ENCODE data around the gene FCN1.
"Not testable (repeated sequence)": the region's sequence is repeated elsewhere in the genome, so short reads cannot be mapped to it uniquely, and the experiment has no call there.

FCN1 gene

DNA sequence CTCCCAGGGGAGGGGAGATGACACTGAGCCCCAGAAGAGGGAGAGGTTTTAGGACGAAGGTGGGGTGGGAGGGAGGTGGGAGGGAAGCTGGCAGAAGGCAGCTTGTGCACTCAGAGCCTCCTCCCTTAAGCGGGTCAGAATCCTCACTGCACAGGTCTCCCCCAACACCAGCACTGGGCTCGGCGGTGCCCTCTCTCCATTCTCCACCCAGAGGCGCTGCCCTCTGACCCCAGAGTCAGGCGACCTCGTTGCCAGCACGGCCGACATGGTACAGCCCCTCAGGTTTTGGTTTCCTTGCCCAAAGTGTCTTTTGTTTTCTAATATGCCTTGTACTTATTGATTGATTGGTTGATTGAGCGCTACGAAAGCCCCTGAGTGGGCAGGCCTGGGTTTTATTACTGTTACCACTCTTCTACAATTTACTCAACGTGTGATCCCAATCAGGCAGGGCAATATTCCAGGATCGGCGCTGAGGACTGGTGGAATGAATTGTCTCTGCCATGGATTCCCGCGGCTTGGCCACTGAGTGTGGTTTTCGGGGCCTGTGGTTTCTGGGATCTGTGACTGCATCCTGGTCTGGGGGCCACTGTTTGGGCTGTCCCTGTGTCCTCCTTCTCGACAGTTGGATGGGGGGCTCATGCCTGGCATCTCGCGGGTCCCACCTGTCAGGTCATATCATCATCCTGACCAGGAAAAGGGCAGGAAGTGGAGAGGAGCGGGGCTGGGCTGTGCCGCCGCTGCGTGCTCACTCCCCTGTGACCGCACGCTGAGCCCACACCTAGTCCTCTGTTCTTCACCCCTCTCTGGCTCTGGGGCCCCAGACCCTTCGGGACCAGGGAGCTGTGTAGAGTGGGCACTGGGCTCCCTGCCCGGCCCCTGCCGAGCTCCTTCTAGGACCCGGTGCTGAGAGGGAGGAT is 46.7 kb downstream of the FCN1 start:
- no peak for DNase-seq

DNA sequence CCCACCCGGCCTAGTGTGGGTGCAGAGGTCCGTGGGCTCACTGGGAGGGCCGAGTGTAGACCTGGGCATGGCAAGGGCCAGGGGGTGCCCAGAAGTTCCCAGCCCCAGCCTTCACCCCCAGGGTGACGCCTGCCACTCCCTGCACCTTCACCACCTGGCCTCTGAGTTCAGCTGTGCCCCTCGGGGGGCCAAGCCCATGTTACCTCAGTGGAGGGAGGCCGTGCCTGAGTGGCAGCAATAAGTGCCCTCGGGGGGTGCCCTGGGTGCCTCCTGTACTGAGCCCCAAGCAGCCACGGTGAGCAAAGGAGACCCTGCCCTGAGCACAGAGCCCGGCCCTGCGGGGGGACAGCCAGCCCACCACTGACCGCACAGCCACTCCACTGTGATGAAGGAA is 47.4 kb downstream of the FCN1 start:
- DNase-seq, result no peak

DNA sequence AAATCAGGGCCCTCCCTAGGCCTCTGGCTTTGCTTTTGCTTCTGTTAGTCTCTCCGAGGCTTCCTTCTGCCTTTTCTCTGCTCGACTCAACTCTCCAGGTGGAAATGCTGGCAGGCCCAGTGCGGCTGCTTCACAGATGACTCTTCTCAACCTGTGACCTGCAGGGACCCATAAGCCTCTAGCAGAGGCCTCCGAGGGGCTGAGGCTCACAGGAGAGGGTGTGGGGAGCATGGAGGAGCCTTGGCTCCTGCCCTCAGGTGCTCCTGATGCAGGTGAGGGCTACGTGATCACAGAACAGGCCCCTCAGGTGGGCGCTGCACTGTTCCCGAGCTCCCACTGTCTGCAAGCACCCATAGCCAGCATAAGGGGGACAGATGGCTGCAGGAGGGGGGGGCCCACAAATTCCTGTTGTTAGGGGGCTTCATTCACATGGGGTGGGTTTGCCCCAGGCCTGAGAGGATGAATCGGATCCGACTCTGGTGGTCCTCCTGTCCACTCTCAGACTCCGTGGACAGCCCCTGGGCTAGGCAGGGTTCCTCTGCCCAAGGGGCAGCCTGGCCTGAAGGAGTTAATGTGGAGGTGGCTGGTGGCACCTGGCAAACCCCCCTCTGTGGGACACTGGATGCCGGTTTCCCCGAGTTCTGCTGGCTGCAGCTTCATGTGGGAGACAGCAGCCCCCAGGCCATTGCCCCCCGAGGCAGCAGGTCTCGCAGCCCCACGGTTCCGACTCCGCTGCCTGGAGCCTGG is 48.0 kb downstream of the FCN1 start:
- DNase-seq, result no peak

DNA sequence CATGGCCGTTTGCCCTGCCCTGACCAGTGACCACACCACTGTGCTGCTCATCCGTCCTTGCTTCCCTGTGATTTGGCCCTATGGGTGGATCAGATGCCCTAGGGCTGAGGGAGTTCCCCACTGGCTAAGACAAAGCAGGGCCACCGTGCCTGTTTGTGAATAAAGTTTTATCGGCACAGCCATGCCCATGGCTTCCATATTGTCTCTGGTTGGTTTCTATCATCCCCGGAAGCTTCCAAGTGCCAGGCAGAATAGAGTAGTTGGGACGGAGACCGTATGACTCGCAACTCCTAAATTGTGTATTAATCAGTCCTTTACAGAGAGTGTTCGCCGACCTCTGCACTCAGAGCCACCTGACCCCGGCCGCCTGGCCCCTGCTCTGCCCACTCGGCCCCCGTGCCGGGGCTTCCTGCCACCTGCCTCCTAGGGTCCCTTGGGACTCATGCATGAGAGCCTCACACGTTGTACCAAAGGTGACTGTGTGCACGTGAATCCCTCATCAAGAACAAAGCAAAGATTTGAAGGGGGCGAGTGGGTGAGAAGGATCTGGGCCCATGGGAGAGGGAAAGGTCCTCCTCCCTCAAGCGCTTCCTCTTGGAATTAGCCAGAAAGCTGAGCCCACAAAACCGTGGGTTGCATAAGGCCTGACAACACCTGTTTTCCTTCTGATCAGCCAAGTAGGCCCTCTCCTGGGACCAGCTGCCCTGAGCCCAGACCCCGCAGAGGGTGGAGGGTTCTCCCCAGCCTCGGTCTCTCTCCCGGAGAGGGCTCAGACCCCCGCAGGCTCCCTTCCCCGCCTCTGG is 48.8 kb downstream of the FCN1 start:
- DNase-seq, result no peak

DNA sequence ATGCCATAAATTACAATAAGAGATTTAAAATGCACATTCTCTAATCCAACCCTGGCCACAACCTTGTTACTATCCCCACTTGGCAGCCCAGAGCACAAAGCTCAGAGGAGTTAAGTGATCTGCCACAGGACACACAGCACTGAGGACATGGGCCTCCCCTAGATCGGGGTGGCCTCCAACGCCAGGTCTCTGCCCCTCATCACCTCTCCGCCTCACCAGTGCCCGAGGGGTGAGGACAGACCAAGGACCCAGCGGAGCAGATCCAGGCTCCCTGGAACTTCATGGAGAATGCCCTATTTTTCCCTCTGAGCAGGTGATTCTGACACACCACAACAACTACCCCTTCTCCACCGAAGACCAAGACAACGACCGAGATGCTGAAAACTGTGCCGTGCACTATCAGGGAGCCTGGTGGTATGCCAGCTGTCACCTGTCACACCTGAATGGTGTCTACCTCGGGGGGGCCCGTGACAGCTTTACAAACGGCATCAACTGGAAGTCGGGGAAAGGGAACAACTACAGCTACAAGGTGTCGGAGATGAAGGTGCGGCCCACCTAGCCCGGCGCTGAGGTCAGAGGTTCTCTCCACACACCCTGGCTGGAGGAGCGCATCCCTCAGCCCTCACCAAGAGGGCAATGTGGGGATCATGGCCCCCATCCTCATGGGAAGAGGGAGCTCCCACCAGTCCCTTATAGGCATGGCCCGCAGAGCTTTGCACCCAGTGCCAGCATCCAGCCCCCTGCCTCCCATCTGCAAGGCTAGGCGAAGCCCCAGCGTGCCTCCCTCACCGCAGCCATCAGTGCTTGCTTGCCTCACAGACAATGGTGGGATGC is 49.6 kb downstream of the FCN1 start:
- no peak for DNase-seq

DNA sequence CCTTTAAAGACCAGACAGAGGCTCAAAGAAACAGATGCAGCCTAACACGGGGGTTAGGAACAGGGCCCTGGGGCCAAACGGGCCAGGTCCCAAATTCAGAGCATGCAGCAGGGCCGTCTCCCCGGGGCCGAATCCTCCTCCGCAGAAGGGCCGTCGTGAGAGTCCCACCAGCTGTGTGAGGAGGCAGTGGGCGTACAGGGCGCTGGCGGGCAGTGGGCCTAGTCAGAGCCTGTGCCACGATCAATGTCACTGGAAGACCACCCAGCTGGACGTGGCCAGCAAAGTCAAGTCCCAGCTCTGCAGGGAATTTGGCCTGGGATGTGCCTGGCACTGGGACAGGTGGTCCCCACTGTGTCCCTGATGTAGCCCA is 52.9 kb downstream of the FCN1 start:
- no peak for DNase-seq

DNA sequence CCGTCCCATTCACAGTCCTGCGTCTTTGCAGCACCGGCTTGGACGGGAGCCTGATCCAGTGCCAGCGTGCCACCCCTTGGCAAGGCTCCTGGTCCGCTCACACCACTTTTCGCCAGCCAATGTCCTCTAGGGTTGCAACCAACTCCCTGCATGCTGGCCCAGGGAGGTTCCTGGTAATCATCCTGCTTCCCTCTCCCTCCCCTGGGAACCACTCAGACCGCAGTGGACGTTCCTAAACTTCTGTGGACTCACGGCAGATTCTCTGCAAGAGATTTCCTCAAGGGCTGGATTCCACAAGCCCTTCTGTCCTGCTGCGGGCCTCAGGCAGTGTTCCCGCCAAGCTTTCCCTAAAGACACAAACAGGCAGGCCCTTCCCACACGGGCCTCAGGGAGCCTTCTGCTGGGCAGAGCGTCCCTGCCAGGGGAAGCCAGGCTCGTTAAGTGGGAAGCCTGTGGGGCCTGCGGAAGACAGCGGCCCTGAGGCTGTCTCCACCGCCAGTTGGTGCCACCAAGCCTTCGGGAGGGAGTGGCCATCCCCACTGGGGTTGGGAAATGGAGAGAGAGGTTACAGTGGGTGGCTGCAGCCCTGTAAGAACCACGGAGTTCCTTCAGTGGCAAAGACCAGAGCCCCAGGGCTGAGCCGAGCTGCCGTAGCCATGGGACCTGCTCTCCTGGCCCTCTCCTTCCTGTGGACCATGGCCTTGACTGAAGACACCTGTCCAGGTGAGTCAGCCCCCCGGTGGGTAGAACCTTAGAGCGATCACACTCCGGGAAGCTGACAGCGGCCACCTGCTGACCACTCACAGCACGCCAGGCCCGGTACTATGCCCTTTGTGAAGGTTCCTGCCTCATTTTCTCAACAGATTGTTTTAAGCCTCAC is 53.5 kb downstream of the FCN1 start:
- DNase-seq, result no peak

DNA sequence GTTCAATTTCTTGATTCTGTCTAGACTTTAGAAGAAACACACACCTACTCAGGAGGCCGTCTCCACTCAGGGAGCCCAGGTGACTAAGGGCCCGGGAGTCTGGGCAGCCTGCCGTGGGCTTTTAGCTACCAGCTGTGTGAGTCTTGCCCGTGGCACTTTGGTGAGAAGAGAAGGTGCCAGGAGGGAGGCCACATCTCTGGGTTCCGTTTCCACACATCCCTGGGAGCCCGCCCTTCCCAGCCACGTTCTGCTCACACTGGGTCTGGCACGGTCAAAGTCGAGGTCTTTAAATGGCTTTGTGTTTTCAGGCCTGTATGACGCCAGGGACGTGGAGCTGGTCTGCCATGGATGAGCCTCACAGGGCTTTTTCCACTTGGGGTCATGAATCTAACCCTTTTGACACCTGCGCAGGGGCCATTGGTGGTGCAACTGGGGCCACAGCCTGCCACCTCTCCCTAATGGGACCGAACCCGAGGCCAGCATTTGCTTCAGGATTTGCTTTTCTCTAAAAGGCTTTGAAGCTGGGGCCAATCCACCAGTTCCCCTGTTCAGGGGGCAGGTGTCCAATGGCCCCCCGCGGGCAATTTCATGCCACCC is 54.3 kb downstream of the FCN1 start:
- no peak for DNase-seq

DNA sequence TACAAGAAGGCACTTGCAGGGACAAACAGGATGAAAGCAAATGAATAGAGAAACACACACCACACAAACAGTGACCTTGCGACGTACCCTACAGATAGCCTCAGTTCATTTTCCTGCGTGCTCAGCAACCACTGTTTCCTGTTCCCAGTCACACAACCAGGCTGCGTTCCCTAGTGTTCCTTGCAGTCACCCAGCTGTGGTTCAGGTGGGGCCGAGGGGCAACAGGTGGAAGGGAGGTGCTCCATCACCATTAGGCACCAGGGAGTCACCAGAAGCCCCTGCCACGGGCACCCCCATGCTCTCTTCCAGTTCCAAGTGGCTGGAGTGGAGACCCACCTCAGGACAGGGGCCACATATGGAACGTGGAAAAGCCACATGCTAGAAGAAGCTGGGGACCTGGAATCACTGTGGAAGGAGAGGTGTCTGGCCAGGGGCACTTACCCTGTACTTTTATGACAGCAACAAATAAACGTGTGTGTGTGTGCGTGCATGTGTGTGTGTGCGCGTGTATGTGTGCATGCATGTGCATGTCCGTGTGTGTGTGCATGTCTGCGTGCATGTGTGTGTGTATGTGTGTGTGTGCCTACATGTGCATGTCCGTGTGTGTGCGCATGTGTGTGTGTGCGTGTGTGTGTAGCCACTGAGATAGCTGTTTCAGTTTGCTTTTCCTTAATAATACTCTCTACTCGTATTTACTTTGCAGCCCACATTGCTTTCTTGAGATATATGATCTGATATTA is 55.9 kb downstream of the FCN1 start:
- DNase-seq, result no peak

DNA sequence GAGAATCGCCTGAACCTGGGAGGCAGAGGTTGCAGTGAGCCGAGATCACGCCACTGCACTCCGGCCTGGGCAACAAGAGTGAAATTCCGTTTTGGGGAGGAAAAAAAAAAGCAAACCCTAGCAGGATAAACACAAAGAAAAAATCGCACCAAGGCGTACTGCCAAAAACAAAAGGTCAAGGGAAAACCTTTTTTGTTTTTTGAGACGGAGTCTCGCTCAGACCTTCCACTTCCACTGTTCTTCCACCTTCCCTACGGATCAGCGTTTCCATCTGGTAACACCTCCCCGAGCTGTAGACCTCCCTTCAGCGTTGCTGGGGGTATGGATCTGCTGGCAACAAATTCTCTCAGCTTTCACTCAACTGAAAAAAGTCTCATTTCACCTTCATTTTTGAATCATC is 57.2 kb downstream of the FCN1 start:
- DNase-seq, result no peak

DNA sequence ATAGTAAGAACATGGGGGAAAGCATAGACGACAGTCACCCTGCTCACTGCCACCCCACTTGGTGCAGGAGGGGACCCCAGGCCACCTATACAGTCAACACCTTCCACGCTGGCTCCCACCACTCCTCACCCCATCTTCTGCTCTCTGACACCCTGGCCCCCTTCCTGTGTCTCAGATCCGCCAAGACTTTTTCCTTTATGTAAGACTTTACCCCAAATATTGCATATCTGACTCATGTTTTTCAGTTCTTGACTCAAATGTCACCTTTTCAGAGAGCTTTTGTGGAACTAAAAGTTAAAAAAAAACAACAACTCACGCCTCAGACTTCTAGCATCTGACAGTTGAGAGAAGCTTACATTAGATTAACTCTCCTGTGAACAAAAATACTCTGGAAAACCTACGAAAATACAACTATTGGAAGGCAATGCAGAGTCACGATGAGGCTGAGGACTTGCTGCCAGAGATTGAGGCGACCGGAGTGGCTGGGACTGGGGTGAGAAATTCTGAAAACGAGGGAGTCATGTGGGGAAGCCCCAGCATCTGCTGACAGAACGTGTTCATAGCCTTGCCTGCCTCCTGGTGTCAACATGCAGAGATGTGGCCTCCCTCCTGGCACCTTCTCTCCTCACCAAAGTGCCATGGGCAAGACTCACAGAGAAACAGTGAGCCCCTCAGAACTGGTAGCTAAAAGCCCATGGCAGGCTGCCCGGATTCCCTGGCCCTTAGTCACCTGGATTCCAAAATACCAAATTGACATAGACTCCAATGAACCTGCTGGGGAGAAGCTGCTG is 59.5 kb downstream of the FCN1 start:
- no peak for DNase-seq

DNA sequence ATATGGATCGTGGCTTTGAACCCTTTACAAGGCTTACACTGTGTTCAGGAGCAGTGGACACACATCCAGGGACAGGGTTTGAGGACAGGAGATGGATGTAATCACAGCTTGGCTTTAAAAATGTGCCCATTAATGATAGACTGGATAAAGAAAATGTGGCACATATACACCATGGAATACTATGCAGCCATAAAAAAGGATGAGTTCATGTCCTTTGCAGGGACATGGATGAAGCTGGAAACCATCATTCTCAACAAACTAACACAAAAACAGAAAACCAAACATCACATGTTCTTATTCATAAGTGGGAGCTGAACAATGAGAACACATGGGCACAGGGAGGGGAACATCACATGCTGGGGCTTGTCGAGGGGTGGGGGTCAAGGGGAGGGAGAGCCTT is 60.3 kb downstream of the FCN1 start:
- not testable (repeated sequence) for DNase-seq

DNA sequence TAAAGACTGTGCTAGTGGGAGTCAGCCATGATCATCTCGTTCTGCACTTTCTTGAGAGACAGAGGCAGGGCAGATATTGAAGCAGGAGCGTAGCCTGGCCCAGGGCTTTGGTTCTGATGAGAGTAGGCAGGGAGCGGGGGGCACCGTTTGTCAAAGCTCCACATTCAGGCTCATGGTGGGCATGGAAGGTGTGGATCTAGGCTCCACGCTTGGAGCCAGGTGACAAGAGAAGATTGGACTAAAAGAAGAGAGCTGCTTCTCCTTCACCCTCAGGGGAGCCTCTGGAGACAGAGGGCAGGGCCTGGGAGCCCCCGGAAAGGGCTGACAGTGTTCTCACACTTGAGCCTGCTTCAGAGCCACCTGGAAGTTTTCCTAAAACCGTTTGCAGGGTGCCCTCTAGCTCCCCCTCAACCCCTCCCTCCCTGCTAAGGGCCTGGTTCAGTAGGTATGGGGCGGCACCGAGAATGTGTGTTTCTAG is 61.8 kb downstream of the FCN1 start:
- no peak for DNase-seq

Measured in NCI-H146 (cell line).